Measurements from ENCODE around the gene SULT1A2.
"Not testable (repeated sequence)": the region's sequence is repeated elsewhere in the genome, so short reads cannot be mapped to it uniquely, and the experiment has no call there.

SULT1A2 gene

DNA sequence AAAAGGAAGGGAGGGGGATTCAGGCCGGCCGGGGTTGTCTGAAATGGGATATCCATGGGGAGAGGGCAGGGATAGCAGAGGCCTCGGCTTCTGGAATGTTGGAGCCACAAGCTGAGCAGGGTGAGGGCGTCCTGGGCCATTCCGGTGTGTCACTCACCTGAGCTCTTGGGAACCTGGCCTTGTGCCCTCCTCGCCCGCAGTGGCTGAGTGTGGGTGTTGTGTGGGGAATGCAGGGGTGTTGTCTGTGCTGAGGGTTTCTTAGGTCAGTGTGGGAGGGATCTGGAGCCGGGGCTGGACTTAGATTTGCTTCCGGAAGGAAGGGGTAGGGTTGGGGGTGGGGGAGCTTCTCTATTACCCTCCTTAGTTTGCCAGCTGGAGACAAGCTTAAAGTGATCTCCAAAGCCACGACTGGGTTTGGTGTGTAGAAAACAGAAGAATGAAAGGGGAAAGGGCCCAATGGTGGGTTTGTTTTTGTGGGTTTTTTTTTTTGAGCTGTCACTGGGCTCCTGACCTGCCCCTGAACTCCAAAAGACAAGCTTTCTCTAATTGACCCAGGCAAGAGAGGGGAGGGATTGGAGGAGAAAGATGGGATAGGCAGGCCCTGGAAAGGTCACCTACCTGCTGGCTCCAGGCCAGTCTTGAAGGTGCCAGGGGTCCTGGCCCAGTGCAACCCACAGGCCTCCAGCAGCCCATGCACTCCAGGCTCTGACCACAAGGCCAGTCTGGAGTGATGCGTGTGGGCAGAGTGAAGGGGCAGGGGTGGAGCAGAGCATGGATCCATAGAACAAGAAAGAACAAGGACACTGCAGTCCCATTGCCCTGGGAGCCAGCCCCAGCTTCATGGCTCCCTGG lies at the start of gene SULT1A2:
Gene SULT1A2, minus strand, starts transcription at position 211 of the 852 bp plus-strand sequence. CDS start 1,120 bp downstream, outside the sequence.
- DNase-seq: no peak

DNA sequence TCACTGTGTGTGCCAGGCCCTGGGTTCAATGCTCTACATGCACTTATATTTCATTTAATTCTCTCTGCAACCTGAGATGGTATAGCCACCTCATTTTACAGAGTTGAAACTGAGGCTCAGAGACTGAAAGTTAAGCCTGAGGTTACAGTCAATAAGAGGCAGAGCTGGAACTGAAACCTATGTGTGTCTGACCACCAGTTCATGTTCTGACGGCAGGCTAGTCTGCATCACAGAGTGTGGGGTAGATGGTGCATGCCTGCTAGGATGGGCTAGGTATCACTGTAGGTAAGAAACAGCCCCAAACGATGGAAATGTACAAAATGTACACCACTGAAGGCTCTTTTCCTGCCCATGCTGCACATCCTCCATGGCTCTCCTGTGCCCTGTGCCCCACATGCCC lies 43.1 kb upstream of the SULT1A2 start:
- not testable (repeated sequence) for DNase-seq

DNA sequence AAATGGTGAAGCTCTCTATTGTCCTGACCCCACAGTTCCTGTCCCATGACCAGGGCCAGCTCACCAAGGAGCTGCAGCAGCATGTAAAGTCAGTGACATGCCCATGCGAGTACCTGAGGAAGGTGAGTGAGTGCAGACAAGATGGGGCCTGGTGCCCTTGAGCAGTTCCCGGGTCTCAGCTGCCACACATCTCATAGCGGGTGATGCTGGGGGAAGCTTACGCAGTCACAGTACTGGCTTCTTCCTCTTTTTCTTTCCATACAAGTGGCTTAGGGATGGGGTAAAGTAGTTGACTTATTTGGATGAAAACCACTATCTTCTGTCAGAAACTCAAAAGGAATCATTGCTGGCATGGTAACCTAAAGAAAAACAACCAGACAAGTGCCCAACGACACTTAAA lies 41.5 kb upstream of the SULT1A2 start:
- DNase-seq: not testable (repeated sequence)

DNA sequence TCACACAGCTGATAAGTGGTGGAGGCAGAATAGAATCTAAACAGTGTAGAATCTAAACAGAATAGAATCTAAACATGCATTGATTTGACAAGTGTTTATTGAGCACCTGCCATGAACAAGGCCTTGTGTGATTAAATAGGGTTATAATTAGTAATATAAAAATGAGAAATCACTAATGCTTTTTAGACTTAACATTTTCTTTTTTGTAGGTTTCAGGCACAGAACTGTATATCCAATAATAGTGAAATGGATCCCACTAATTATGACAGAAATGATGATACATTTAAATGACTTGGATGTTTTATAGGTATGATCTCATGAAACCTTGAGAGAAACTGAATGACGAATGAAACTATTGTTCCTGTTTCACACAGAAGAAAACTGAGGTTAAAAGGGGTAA lies 40.9 kb upstream of the SULT1A2 start, which contains the start of gene NPIPB8:
Gene NPIPB8, plus strand, starts transcription at position 301 of the 400 bp plus-strand sequence. CDS start 296 bp downstream, outside the sequence.
- DNase-seq: not testable (repeated sequence)

DNA sequence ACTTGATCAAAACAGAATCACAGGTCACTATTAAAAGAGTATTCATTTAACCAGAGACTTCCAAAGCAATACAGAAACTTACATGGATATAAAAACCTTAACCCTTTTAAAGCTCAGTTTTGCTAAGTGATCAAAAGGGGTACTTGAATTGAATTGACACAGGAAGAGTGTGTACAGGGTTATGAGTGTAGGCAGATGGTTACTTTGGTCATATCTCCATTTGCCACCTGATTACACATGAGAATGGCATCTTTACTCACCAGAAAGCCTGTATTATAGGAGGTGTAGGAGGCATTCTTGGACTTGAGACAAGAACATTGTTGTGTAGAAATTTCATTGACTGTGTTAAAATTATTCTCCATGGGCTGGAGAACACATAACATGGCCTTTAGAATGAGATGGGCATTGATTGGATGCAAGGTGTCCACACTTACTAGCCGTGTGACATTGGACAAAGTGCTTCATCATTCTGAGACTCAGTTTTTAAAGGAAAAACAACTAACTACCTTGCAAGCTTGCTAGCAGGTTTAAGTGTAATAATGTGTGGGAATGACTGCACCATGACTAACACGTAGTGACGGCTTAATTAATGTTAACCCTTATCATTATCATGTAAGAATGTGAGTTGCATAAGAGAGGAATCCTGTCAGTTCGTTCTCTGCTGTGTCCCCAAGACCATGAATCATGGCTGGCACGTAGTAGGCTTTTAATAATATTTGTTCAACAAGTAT lies 39.4 kb upstream of the SULT1A2 start:
- DNase-seq: not testable (repeated sequence)

DNA sequence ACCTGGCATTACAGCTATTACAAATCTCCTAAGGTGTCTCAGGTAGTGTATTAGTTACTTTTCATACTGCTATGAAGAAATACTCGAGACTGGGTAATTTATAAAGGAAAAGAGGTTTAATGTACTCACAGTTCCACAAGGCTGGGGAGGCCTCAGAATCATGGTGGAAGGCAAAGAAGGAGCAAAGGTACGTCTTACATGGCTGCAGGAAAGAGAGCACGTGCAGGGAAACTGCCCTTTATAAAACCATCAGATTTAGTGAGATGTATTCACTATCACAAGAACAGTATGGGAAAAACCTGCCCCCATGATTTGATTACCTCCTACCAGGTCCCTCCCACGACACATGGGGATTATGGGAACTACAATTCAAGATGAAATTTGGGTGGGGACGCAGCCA lies 34.1 kb upstream of the SULT1A2 start:
- not testable (repeated sequence) for DNase-seq

DNA sequence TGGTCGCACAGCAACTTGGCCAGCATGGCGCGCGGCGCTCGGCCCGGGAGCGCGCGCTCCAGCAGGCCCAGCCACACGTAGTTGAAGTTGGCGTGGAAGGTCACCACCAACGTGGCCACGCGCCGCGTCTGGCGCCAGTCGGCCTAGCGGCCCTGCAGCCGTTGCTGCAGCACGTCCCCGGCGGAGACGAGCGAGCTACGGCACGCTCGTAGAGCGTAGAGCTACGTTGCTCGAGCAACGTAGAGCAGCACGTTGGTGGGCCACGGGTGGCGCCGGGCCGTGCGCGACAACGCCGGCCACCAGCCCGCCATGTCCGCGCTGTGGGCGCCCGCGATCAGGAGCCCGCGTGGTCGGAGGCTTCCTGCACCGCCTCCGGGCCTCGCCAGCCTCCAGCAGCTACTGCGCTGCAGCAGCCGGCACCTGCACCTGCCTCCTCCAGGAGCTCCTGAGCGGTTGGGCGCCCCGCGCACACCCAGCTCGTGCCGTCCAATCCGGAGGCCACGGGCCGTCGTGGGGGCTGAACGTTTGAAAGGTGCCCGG lies 26.4 kb upstream of the SULT1A2 start:
- no peak for DNase-seq

DNA sequence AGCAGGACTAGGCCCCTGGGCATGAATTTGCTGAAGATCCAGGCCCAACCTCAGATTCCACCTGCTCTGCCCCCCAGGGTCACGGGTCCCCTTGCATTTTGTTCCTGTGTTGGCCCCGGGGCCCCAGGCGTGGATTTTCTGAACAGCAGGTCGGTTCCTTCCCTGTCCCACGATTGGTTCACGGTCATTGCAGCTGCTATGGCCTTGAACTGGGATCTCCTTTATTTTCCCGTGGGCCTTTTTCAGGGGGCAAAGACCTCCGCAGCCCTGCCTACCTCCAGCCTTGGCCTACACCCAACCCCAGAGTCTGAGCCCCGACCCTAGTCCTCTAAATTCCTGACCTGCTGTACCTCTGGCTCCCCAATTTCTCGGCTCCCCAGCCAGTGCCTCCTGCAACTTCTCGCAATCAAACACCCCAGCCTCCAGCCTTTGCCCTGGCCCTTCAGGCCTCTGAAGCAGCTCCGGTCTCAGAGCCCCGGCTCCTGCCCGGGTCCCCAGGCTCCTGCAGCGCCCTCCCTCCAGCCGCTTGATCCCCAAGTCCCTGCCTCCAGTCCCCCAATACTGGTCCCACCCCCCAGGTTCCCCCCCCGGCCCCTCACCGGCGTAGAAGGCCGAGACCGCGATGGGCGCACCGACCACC lies 25.8 kb upstream of the SULT1A2 start:
- not testable (repeated sequence) for DNase-seq

DNA sequence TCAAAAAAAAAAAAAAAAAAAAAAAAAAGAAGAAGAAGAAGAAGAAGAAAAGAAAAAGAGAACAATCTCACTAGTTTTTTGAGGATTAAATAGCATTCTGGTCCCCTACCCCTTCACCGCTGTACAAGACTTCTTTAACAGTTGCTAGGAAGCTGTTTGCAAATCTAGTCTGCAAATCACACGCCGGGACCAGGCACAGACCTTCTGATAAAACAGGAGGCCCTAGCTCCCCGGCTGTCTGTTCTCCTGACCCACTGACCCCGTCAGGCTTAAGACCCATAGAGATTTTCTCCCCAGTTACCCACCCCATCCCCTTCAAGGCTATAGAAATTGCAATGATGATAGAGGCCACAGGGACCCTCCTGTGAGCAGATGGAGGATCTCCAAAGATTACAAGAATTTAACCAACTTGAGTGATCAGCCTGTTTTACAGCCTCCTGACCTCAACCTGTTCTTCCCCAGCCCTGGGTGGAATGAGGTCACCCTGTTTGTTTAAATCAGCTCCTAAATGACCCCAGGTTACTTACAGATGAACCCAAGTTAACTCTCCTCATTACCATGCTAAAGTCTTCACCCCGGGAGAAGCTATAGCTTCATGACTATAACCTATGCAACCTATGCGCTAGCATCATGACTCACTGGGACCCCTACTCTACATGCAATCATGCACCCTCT lies 24.8 kb upstream of the SULT1A2 start:
- no peak for DNase-seq

DNA sequence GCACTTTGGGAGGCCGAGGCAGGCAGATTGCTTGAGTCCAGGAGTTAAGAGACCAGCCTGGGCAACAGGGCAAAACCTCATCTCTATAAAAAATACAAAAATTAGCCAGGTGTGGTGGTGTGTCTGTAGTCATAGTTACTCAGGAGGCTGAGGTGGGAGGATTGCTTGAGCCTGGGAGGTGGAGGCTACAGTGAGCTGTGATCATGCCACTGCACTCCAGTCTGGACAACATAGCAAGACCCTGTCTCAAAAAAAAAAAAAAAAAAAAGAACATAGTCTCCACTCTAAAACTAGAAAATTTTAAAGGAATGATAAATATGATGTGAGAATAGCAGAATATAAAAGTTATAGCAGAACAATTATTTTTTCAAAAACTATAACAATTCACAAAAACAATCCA lies 23.5 kb upstream of the SULT1A2 start:
- not testable (repeated sequence) for DNase-seq

DNA sequence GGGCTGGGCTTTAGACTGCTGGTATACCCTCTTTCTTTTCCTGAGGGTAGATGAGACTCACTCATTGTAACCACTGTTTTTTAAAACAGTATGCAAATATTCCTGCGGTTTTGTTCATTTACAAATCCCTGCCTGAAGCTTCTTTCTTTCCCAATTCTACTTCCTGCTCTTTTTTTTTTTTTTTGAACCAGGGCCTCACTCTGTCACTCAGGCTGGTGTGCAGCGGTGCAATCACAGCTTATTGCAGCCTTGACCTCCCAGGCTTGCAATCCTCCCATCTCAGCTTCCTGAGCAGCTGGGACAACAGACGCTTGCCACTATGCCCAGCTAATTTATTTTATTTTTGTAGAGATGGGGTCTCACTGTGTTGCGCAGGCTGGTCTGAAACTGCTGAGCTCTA lies 21.0 kb upstream of the SULT1A2 start:
- peak; percentile 75 for DNase-seq

DNA sequence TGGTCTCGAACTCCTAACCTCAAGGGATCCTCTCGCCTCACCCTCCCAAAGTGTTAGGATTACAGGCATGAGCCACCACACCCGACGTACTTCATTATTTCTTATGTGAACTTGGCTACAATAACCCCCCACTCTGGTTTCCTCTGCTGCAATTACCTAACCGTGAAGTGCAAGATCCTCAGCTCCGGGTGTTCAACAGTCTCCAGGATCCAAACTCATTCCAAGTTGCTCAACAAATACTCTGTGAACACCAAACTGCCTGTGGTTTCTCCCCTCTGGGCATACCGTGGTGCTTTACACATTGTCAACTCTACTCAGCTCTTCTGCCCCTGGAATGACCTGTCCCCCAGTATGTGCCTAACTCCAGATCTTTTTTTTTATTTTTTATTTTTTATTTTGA lies 19.8 kb upstream of the SULT1A2 start:
- no peak for DNase-seq

DNA sequence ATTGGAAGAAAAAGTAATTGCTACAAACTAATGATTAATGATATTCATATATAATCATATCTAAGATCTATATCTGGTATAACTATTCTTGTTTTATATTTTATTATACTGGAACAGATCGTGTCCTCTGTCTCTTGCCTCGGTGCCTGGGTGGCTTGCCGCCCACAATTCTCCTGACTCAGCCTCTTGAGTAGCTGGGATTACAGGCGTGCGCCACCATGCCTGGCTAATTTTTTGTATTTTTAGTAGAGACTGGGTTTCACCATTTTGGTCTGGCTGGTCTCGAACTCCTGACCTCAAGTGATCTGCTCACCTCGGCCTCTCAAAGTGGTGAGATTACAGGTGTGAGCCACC lies 19.4 kb upstream of the SULT1A2 start:
- DNase-seq: not testable (repeated sequence)

DNA sequence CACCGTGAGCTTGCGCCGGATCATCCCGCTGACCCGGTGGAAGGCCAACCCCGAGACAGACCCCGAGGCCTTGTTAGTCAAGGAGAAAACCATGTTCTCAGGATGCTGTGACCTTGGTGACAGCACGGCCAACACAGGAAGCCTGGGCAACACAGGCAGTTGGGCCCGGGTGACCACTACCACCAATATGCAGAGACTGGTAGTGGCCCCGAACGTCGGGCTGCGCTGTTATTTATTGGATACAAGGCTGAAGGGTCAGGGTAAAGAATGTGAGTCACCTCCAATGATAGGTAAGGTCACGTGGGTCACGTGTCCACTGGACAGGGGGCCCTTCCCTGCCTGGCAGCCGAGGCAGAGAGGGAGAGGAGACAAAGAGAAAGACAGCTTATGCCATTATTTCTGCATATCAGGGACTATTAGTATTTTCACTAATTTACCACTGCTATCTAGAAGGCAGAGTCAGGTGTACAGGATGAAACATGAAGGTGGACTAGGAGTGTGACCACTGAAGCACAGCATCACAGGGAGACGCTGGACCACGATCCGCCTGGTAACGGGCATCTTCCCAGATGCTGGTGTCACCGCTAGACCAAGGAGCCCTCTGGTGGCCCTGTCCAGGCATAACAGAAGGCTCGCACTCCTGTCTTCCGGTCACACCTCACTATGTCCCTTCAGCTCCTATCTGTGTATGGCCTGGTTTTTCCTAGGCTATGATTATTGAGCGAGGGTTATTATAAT lies 18.8 kb upstream of the SULT1A2 start:
- not testable (repeated sequence) for DNase-seq

DNA sequence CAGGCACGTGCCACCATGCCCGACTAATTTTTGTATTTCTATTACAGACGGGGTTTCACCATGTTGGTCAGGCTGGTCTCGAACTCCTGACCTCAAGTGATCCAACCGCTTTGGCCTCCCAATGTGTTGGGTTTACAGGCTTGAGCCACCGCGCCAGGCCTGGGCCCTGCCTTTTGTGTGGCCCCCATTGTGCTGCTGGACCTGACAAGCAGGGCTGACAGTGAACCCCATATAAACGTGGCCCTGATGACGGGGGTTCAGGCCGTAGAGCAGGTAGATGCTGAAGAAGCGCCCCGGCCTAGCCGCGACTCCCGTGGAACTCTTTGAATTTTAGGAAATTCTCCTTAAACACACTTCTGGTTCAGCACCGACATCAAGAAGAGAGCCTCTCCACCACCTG lies 17.7 kb upstream of the SULT1A2 start:
- DNase-seq: not testable (repeated sequence)

DNA sequence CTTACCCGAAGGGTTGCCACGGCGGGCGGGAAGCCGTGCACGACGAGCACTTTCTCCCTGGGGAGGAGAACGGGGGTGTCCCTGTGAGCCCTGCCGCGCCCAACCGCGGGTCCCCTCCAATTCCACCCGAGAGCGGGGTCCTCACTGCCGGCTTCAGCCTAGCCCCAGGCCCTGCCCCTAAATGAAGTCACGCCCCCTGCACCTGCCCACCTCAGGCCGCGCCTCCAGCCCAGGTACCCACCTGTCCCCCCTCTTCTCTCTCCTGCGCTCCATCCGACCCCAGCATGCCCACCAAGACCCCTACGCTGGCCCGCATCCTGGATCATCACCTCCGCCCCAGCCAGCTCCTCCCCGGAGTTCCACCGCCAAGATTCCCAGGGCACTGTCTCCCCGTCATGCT lies 17.1 kb upstream of the SULT1A2 start:
- DNase-seq: not testable (repeated sequence)

DNA sequence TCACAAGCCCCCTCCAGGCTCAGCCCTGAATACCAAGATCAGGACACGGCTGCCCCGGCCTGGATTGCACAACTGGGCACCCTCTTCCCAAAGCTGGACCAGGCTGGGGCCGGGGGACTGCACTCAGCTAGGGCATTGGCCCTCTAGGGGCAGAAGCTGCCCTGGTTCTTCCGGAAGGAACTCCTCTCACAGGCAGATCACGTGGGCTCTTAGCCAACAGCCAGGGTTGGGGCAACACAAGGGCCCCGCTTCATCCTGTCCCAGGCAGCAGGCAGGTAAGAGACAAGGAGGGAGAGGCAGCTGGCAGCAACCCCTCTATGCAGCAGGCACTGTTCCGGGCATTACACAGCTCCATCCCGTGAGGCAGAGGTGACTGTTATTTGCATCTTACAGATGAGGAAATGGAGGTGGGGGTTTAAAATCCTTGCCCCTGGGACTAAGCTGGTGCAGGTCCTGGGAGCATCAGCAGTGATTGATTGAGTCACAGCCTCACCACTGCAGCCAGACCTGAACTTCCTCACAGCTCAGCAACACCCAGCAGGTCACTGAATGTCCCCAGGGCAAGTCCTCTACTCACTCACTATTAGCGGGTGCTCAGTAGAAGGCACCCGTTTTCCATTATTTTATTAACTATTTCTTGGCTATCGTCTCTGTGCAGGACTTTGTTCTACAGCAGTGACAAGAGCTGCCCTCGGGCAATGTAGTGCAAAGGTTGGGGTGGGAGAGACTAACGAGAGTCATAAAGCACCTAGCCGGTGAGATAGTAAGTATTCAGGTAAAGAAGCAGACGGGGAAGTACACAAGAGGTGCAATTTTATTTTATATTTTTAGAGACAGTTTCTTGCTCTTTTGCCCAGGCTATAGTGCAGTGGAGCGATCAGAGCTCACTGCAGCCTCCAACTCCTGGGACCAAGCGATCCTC lies 15.8 kb upstream of the SULT1A2 start:
- DNase-seq: not testable (repeated sequence)

DNA sequence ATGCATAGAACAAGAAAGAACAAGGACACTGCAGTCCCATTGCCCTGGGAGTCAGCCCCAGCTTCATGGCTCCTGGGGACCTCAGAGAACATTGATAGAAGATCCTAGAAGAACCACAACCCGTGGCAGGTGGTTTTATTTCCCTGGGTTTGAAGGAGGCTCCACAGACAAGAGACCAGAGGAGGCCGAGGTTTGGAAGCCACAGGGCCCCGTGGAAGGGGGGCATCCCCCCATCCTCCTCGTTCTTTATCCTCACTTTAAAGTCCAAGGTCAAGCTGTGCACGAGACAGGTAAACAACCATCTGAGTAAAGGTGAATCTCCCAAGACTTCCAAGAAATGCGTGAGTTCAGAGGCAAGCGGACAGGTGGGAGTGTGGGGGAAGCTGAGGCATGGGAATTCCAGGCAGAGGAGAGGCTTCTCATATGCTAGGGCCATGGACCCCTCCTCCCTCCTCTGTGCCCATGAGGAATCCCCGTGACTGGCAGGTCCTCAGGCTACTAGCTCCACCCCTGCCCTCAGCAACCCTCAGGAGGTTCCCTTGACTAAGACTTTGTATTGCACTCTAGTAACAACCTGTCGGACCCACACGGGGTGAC lies 13.8 kb upstream of the SULT1A2 start:
- DNase-seq: no peak

DNA sequence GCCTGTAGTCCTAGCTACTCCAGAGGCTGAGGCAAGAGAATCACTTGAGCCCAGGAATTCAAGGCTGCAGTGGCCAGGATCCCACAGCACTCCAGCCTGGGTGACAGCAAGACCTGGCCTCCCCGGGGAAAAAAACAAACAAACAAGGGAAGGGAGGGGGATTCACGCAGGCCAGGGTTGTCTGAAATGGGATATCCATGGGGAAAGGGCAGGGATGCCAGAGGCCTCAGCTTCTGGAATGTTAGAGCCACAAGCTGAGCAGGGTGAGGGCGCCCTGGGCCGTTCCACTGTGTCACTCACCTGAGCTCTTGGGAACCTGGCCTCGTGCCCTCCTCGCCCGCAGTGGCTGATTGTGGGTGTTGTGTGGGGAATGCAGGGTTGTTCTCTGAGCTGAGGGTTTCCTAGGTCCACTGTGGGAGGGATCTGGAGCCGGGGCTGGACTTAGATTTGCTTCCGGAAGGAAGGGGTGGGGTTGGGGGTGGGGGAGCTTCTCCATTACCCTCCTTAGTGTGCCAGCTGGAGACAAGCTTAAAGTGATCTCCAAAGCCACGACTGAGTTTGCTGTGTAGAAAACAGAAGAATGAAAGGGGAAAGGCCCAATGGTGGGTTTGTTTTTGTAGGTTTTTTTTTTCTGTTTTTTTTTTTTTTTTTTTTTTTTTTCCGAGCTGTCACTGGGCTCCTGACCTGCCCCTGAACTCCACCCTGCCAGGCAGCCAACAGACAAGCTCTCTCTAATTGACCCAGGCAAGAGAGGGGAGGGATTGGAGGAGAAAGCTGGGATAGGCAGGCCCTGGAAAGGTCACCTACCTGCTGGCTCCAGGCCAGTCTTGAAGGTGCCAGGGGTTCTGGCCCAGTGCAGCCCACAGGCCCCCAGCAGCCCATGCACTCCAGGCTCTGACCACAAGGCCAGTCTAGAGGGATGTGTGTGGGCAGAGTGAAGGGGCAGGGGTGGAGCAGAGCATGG lies 13.1 kb upstream of the SULT1A2 start, which contains the start of gene SULT1A1:
Gene SULT1A1, minus strand, starts transcription at position 414 of the 964 bp plus-strand sequence. CDS start 1,189 bp downstream, outside the sequence.
- no peak for DNase-seq

All from NCI-H1048 (cell line).